GM12874 (cell line): ENCODE results near the gene TRAF3.

Experiments used
- TF ChIP-seq, protein P1 (sequence below): IDR thresholded peaks from 2 replicates; pipeline ENCODE4 v1.5.1; 2011; ENCODE audit warnings: low read depth, mild to moderate bottlenecking, control low read depth, low read length, moderate library complexity; ENCODE audit not compliant: insufficient read depth

TRAF3 gene

DNA sequence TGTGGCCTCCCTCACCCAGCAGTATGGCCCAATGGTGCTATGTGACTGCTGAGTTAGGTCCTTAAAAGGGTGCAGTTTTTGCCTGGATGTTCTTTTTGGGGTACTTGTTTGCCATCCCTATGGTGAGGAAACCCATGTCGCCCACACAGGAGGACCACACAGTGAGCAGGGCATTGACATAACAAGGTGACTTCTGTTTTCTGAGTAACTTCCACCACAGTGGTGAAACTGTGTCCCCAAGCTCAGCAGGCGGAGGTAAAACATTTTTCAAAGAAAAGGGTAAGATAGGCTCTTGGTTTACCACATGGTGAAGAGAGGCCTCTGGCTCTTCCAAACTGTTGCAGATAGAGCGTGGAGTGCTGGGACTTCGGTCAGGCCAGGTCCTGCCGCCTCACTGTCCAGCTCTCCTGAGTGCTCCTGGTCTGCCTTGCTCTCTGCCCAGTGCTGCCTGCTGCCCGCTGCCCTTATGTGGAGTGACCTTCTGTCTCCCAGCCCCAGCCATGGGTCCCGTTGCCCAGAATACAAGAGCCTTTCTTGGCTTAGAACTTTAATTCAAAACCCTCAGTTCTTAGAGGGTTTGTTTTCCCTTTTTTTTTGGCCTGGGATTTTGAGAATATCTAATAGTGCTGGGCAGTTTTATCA is 54.0 kb downstream of the TRAF3 start:
- TF ChIP-seq, protein P1, sequence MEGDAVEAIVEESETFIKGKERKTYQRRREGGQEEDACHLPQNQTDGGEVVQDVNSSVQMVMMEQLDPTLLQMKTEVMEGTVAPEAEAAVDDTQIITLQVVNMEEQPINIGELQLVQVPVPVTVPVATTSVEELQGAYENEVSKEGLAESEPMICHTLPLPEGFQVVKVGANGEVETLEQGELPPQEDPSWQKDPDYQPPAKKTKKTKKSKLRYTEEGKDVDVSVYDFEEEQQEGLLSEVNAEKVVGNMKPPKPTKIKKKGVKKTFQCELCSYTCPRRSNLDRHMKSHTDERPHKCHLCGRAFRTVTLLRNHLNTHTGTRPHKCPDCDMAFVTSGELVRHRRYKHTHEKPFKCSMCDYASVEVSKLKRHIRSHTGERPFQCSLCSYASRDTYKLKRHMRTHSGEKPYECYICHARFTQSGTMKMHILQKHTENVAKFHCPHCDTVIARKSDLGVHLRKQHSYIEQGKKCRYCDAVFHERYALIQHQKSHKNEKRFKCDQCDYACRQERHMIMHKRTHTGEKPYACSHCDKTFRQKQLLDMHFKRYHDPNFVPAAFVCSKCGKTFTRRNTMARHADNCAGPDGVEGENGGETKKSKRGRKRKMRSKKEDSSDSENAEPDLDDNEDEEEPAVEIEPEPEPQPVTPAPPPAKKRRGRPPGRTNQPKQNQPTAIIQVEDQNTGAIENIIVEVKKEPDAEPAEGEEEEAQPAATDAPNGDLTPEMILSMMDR: no peak

DNA sequence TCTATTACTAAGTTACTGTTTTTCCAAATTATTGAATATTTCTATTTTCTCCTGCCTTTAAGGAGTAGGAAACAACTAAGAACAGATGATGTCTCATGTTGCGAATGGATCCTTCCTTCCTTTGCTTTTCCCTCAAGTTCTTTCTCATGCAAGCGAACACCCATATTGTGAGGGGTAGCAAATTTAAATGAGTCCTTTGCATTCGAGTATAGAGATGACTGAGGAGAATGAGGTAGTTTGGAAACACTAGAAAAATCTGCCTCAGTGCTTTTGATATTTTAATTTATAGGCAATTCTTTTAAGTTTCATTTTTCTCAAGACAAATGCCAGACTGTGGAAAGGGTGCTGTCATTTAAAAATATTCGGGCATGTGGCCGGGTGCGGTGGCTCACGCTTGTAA is 56.1 kb downstream of the TRAF3 start:
- TF ChIP-seq, protein P1: no peak

DNA sequence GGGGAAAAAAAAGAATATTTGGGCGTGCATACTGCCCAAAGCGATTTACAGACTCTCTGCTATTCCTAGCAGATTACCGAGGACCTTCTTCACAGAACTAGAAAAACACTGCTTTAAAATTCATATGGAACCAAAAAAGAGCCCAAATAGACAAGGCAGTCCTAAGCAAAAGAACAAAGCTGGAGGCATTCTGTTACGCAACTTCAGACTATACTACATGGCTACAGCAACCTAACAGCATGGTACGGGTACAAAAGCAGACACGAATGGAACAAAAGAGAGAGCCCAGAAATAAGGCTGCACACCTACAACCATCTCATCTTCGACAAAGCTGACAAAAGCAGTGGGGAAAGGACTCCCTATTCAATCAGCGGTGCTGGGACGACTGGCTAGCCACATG is 56.7 kb downstream of the TRAF3 start:
- TF ChIP-seq, protein P1: no peak

DNA sequence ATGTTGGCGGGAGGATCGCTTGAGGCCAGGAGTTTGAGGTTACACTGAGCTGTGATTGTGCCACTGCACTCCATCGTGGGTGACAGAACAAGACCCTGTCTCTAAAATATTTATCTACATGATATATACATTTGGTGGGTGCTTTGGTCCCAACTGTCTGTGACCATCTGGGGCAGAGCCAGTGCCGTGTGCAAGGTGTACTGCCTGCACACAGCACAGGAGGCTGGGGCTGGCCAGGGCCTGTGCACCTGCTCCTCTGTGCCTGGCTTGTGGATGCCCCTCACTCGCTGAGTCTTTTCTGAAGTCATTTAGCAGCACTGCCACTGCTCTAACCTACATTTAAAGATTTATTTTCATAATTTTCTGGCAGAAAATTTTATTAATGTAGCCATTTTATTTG is 58.7 kb downstream of the TRAF3 start:
- TF ChIP-seq, protein P1: no peak

DNA sequence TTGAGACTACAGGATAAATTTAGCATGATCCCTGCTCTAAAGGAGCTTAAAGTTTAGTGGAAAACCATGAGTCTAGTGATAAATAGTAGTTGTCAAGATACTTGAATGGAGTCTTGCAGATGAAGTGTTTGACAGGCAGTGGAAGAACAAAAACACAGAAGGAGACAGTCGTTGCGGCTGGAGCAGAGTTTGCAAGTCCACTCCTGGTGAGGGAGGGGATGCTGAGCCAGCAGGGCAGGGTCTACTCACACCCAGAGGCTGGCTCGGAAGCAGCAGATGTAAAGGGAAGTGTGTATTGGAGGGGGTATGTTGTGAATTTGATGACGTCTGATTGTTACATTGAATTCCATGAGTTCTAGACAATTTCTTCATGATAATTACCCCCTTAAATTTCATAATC is 61.3 kb downstream of the TRAF3 start:
- TF ChIP-seq, protein P1: no peak

DNA sequence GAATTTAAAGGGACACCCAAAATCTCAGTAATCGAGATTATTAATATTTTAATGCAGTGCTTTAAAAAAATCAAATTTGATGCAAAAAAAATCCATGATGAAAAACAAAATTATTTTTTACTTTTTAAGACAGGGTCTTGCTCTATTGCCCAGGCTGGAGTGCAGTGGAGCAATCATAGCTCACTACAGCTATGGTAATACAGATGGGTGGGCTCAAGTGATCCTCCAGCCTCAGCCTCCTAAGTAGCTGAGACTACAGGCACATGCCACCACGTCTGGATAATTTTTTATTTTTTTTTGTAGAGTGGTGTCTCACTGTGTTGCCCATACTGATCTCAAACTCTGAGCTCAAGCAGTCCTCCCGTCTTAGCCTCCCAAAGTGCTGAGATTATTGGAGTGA is 62.9 kb downstream of the TRAF3 start:
- TF ChIP-seq, protein P1: no peak

DNA sequence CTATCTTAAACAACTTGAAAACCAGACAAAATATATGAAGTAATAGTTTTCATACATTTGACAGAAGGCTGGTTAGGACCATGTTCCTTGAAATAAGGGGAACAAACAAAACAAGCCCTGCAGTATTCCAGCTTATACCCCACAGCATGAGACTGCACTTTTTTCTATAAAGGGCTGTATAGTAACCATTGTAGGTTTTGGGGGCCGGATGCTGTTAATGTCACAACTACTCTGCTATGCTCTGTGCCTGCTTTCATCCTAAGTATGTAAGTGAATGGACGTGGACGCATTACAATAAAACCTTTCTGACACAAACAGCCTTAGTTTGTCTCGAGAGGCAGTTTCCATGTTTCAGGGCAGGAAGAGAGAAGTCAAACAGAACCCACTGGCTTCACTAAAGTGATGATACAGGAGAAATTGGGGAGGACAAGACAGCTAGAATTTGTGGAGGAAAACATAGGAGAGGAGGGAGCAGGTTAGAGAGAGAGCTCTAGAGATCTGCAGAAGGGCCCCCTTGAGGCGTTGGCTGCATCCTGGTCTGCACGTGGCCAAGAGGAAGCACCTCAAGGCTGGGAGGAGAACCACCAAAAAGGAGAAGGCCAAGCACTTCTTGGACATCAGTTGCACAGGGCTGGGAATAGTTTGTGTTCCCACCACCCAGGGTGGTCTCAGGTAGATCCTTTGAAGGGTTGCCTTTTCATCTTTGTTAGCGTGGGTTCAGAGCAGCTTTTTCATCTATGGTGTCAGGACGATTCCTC is 63.7 kb downstream of the TRAF3 start:
- TF ChIP-seq, protein P1: no peak
